HG02943 (cell line): Measurements from ENCODE around the gene IFNGR1.
"Not testable (repeated sequence)": the region's sequence is repeated elsewhere in the genome, so short reads cannot be mapped to it uniquely, and the experiment has no call there.

ENCODE experiments used
- ATAC-seq: cut with Tn5 transposase; IDR thresholded peaks from one replicate; pipeline ENCODE4 v1.9.1; 2021; ENCODE audit warnings: mild to moderate bottlenecking, low read depth, moderate library complexity; ENCODE audit not compliant: unreplicated experiment

IFNGR1 gene

GRCh38 chr6:137236581-137237355 is 17.6 kb upstream of the IFNGR1 start:
- no peak for ATAC-seq

DNA sequence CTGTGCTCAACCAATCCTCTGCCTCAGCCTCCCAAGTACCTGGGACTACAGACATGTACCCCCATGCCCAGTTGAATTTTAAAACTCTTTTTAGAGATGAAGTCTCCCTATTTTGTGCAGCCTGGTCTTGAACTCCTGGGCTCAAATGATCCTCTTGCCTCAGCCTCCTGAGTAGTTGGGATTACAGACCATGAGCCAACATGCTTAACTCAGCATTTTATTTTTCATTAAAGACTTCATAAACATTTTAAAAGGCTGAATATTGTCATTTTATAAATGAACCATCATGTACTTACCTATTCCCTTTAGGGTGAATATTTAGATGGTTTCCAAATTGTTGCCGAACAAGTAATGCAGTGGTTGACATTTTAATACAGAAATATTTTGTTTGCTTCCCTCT is 16.5 kb upstream of the IFNGR1 start:
- no peak for ATAC-seq

DNA sequence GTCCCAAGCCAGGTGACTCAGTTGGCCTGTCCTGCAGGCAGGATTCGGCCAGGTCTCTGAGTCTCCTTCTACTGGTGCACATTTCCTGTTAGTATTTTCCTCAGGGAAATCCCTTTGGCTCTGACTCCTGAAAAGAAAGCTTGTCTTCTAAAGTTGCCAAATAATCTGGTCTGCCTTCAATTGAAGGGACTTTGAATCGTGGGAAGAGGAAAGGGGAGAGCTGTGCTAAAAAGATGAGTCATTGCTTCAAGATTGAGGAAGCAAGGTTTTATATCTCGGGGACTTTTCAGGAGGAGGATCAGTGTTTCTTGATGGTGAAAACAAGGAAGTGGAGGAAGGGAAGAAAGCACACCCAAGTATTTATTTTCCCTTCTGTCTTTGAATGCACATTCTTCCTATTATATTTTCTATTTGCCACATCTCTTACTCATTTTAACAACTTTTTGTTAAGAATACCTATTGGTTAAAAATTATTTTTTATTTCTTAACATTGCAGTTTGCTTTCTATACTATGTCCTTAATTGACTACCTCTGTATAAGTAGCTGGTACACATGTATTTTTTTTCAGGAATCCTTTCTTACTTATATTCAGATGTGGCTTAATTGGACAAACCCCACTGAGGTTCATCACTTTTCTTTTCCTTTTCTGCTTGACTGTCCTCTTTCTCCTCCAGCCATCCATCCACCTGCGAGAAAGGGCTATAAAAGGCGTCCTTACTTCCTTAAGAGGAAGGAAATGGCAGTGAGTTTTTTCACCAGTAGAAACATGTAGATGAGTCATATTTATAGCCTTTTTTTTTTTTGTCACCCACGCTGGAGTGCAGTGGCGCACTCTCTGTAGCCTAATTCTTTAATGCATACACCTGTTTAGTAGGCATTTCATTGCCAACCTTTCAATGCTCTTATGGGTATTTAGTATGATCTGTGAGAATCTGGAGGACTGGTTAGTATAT is 15.0 kb upstream of the IFNGR1 start:
- no peak for ATAC-seq

- no peak for ATAC-seq
Observed at GRCh38 chr6:137231895-137232294, 12.7 kb upstream of the IFNGR1 start.

GRCh38 chr6:137230956-137231555 is 11.9 kb upstream of the IFNGR1 start:
- ATAC-seq, result no peak

GRCh38 chr6:137230547-137230946 is 11.4 kb upstream of the IFNGR1 start:
- no peak for ATAC-seq

DNA sequence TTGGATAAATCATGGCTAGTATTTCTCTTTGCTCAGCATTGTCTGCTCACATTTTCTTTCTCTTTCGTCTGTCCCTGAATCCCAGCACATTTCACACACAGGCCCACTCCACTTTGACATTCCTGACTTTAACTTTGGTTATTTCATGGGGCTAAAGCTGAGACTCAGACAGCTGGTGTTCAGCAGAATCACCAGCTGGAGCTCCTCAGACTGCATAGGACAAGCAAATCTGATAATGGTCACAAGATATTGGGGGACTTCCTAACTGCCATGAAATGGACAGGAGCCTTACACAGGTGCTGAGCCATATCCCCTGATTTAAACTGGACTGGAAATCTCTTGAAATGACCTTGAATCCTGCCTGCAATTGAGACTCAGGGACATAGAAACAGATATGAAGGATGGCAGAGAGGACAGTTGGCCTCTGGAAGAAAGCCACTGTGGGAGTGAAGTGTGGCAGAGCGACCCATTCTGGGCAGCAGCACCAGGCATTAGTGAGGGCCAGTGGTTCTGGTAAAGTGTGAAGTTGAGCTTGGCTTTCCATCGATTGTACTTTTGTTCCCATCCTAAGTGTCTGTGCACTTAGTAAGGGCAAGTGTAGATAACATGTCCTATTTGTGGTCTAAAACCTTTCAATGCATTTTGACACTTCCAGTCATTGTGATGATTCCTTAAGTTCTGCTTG is 10.0 kb upstream of the IFNGR1 start:
- ATAC-seq, result no peak

DNA sequence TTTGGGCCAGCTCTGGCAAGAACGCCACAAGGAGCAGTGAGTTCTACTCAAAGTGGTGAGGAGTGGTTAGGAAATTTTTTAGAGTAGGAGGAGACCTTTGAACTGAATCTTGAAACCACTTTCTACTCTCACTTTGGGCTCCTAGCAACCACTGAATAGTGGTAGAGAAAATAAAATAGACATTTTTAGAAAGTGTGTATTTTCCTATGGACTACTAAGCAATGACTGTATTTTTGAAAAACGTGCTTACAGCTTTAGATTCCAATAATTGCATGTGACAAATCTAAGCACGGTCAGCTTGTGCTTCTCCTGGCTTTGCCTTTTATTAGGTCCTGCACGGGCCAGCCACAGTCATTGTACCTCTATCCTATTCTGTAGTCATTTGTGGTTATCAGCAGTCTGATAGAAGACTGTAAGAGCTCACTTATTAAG is 8.7 kb upstream of the IFNGR1 start:
- ATAC-seq, result no peak

DNA sequence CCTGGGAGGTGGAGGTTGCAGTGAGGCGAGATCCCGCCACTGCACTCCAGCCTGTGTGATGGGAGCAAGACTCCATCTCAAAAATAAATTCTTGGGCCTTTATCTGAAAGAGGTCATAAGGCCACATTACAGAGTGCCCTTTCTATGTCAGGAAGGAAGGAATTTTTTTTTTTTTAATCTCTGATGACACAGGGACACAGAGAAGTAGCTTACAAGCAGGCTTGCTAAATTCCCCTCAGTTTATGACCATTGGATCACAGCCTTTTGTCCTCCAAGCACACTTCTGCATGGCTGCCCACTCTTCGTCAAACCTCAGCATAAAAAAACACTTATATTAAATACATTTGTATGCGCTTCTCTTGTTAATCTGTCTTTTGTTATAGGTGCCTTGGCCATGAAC is 7.5 kb upstream of the IFNGR1 start:
- no peak for ATAC-seq

- peak; percentile 57 for ATAC-seq
Observed at GRCh38 chr6:137224799-137225198, 5.6 kb upstream of the IFNGR1 start.

DNA sequence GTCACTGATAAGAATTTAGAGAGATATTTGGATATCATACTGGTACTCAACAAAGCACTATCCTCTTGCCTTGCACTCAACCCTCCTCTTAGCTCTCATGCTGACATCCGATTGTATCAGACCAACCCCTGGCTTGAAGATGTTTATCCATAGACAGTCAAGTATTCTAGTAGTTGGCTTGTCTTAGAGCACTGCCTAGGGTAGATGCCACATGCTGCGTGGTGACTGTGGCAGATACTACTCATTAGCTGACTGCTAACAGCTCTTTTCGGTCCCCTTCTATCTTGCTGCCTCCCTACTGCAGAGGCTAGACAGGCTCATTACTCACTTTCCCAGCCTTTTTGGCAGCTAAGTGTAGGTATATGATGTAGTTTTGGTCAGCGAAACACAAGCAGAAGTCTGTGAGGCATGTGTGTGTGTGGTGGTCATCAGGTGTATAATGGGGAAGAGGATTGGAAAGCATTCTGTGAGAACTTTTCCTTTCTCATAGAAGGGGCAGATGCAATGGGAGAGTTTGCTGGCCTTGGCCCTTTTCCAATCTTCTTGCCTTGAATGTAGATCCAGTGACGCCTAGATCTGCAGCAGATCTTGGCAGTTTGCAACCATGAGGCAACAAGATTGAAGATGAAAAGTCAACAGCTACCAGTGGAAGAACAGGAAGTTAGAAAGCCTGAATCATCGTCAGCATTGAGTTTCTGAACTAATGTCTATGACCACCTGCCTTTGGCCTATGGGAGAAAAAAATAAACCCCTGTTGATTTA is 4.4 kb upstream of the IFNGR1 start:
- no peak for ATAC-seq

DNA sequence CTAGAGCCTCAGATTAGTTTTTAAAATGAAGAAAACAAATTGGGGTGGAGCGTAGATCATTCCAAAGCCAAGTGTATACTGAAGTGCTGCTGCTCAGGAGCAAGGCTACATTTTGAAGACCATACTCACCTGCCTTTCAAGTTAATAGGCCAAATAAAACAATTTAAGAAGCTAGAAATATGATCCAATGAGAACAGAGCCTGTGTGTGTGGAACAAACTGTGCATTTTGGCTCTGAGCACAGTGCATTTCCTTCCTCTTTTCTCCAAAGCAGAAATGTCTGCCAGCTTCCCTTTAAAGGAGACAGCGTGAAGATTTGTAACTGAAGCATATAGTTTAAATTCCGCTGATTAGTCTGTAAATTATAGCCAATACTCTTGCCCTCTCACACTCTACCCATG is 3.2 kb upstream of the IFNGR1 start:
- ATAC-seq, result no peak

- ATAC-seq, result no peak
Observed at GRCh38 chr6:137219664-137220252, 573 bp upstream of the IFNGR1 start.

- peak; percentile 46 for ATAC-seq
Observed at GRCh38 chr6:137218473-137218916, 690 bp downstream of the IFNGR1 start.

DNA sequence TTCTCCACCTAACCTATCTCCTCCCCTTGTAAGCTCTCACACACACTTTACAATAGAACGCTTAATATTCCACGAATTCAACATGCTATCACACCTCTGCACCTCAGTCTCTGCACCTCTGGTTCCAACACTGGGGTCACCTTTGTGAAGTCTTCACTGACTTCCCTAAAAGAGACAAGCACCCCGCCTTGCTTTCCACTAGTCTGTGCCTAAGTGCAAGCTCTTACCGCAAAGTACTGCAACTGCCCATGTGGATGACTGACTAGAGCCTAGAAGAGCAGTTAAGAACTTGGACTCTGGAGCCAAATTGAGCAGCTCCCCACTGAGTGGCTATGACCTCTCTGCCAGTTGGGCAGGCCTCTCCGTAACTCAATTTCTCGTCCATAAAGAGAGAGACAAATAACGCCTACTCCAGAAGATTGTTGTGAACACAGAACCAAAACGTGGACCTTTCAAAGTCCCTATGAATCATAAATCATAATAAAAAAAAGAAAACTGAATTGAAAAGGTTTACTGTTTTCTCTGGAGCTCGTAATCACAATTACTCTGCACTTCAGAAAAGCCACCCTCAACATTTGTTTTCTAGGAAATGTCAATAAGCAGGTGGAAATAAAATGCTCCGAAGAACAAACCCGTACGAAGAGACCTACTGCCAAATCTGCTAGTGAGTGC is 1.2 kb downstream of the IFNGR1 start:
- ATAC-seq, result no peak

- ATAC-seq, result no peak
Observed at GRCh38 chr6:137216875-137217553, 2.2 kb downstream of the IFNGR1 start.

GRCh38 chr6:137216106-137216505 is 3.1 kb downstream of the IFNGR1 start:
- ATAC-seq, result no peak

GRCh38 chr6:137215630-137216029 is 3.6 kb downstream of the IFNGR1 start:
- not testable (repeated sequence) for ATAC-seq
